Measurements from ENCODE around the gene GPR160. TPM values are rescaled to one million over a fixed set of nuclear protein-coding genes. Genes with fewer than 3 reads are reported as not detected.

Gene GPR160
- total RNA-seq, 2 donors from 2014 or later: 26.4 to 31.9 TPM

GRCh38 chr3:169993761-169994160, 44.0 kb upstream of the GPR160 start:
- intact Hi-C loops (cut with DNase I): no loop called here
- Histone ChIP-seq H3K27me3 (no peaks in the 10 kb centered on the region), H3K4me1 (no peaks in the 10 kb centered on the region), H3K9me3 (no peaks in the 10 kb centered on the region), H3K4me3 (no peak overlapping the region), H3K36me3 (replicated peaks in 1 of 2; ENCODE audit: insufficient read depth in 1 of 2, low read depth in 2 of 2) (peaks cover 0 to 18% of the 10 kb centered on the region in 2 donors), H3K27ac (no peak overlapping the region)
- ATAC-seq: no peak
- TF ChIP-seq, protein P1, sequence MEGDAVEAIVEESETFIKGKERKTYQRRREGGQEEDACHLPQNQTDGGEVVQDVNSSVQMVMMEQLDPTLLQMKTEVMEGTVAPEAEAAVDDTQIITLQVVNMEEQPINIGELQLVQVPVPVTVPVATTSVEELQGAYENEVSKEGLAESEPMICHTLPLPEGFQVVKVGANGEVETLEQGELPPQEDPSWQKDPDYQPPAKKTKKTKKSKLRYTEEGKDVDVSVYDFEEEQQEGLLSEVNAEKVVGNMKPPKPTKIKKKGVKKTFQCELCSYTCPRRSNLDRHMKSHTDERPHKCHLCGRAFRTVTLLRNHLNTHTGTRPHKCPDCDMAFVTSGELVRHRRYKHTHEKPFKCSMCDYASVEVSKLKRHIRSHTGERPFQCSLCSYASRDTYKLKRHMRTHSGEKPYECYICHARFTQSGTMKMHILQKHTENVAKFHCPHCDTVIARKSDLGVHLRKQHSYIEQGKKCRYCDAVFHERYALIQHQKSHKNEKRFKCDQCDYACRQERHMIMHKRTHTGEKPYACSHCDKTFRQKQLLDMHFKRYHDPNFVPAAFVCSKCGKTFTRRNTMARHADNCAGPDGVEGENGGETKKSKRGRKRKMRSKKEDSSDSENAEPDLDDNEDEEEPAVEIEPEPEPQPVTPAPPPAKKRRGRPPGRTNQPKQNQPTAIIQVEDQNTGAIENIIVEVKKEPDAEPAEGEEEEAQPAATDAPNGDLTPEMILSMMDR (IDR thresholded peaks at IDR 0.05): no peak
- no peak for TF ChIP-seq POLR2A (IDR thresholded peaks at IDR 0.05)
- no peak for DNase-seq
- WGBS, 2 donors: 89 to 92% methylated on average over 3 of the region's 3 CpGs

DNA sequence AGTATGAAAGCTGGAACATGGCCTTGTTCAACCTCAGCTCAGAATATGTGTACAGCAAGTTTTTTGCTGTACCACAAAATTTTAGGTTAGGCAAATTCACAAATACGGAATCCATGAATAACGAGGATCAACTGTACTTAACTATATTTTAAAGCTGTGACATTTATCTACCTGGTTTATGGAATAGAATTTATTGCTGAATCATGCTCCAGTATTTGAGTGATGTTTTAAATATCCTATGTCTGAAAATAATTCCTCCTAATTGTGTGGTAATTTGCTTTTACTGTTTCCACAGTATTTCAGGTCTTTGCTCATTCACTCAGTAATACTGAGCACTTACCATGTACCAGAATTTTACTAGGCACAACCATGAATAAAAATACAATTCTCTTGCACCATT, 41.7 kb upstream of the GPR160 start:
- H3K4me3 ChIP-seq: no peak overlapping the region
- 94 to 100% methylated on average over 2 of the region's 2 CpGs for WGBS, 2 donors
- no peak for DNase-seq
- TF ChIP-seq, protein P1 (IDR thresholded peaks at IDR 0.05): no peak
- TF ChIP-seq POLR2A (IDR thresholded peaks at IDR 0.05): no peak
- no peaks in the 10 kb centered on the region for H3K9me3 ChIP-seq
- H3K4me1 ChIP-seq: no peaks in the 10 kb centered on the region
- H3K36me3 ChIP-seq (replicated peaks in 1 of 2; ENCODE audit: insufficient read depth in 1 of 2, low read depth in 2 of 2): peaks cover 0 to 15% of the 10 kb centered on the region in 2 donors
- intact Hi-C loops (cut with DNase I): no loop called here
- no peak overlapping the region for H3K27ac ChIP-seq
- no peaks in the 10 kb centered on the region for H3K27me3 ChIP-seq
- ATAC-seq: no peak

DNA sequence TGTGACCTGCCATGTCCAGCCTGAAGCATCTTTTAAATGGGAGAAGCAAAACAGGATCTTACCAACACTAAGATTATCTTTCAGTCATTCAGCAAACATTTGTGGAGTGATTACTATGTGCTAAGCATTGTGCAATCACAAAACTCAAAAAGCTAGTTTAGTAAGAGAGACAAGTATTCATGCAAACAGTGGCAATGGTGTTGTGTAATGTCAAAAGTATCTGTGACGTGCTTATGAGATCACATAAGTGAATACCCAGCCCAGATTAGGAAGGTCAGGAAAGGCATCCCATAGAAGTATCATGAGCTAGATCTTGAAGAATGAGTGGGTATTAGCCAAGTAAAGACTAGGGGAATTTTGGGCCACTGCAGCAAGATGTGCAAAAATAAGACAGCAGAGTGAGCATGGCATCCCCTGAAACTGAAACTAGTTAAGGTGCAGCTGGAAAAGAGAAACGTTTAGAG, 39.1 kb upstream of the GPR160 start:
- ATAC-seq (no peak), DNase-seq (no peak)
- H3K4me3 ChIP-seq: no peak overlapping the region
- no peaks in the 10 kb centered on the region for H3K9me3 ChIP-seq
- H3K4me1 ChIP-seq: no peaks in the 10 kb centered on the region
- intact Hi-C loops (cut with DNase I): no loop called here
- H3K27me3 ChIP-seq: no peaks in the 10 kb centered on the region
- WGBS, 2 donors: 51 to 54% methylated on average over 2 of the region's 2 CpGs
- peaks cover 0 to 2% of the 10 kb centered on the region in 2 donors for H3K36me3 ChIP-seq (replicated peaks in 1 of 2; ENCODE audit: insufficient read depth in 1 of 2, low read depth in 2 of 2)
- no peak for TF ChIP-seq POLR2A (IDR thresholded peaks at IDR 0.05)
- TF ChIP-seq, protein P1 (IDR thresholded peaks at IDR 0.05): no peak
- no peak overlapping the region for H3K27ac ChIP-seq

GRCh38 chr3:169999433-169999832, 38.4 kb upstream of the GPR160 start:
- ATAC-seq (no peak), DNase-seq (no peak)
- 100% methylated on average over 1 of the region's 1 CpG for WGBS, 2 donors
- intact Hi-C loops (cut with DNase I): no loop called here
- H3K9me3 ChIP-seq: no peaks in the 10 kb centered on the region
- no peak overlapping the region for H3K4me3 ChIP-seq
- H3K27ac ChIP-seq: no peak overlapping the region
- peaks cover 0 to 2% of the 10 kb centered on the region in 2 donors for H3K36me3 ChIP-seq (replicated peaks in 1 of 2; ENCODE audit: insufficient read depth in 1 of 2, low read depth in 2 of 2)
- no peaks in the 10 kb centered on the region for H3K27me3 ChIP-seq
- H3K4me1 ChIP-seq: no peaks in the 10 kb centered on the region
- no peak for TF ChIP-seq POLR2A (IDR thresholded peaks at IDR 0.05)
- TF ChIP-seq, protein P1 (IDR thresholded peaks at IDR 0.05): no peak

DNA sequence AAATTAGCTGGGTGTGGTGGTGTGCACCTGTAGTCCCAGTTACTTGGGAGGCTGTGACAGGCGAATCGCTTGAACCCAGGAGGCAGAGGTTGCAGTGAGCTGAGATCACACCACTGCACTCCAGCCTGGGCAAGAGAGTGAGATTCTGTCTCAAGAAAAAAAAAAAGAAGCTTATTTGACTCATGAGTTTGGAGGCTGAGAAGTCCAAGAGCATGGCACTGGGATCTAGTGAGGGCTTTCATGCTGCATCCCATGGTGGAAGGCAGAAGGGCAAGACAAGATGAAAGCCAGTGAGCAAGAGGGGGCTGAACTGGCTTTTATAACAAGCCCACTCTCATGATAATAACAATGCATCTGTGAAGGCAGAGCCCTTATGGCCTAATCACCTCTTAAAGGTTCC, 37.7 kb upstream of the GPR160 start:
- H3K36me3 ChIP-seq (replicated peaks in 1 of 2; ENCODE audit: insufficient read depth in 1 of 2, low read depth in 2 of 2): peaks cover 0 to 2% of the 10 kb centered on the region in 2 donors
- ATAC-seq (no peak), DNase-seq (no peak)
- 95% methylated on average over 2 of the region's 2 CpGs for WGBS, 2 donors
- H3K4me1 ChIP-seq: no peaks in the 10 kb centered on the region
- H3K27me3 ChIP-seq: no peaks in the 10 kb centered on the region
- H3K27ac ChIP-seq: no peak overlapping the region
- intact Hi-C loops (cut with DNase I): no loop called here
- H3K9me3 ChIP-seq: no peaks in the 10 kb centered on the region
- TF ChIP-seq, protein P1 (IDR thresholded peaks at IDR 0.05): no peak
- TF ChIP-seq POLR2A (IDR thresholded peaks at IDR 0.05): no peak
- no peak overlapping the region for H3K4me3 ChIP-seq

Data from body of pancreas (tissue), 4 donors.